HG03064 (cell line): ENCODE results near the gene KIF17.

ENCODE experiments used
- ATAC-seq: cut with Tn5 transposase; IDR thresholded peaks from one replicate; pipeline ENCODE4 v1.9.1; 2021; ENCODE audit warnings: low read depth; ENCODE audit not compliant: unreplicated experiment

The KIF17 gene

GRCh38 chr1:20663969-20664715 lies 53.7 kb downstream of the KIF17 start:
- ATAC-seq = no peak

GRCh38 chr1:20663365-20663764 lies 54.4 kb downstream of the KIF17 start:
- ATAC-seq = no peak

GRCh38 chr1:20662110-20662475 lies 55.7 kb downstream of the KIF17 start:
- no peak for ATAC-seq

GRCh38 chr1:20661207-20662109 lies 56.3 kb downstream of the KIF17 start, which contains the start of gene DDOST:
DDOST (minus strand) TSS chr1:20661369; CDS start chr1:20661350, 19 bp downstream.
- peak; percentile 94 for ATAC-seq

GRCh38 chr1:20660847-20661206 lies 57.0 kb downstream of the KIF17 start:
- peak; percentile 6 for ATAC-seq

- ATAC-seq = no peak
These were observed 57.4 kb downstream of the KIF17 start for GRCh38 chr1:20660363-20660762.

- ATAC-seq = no peak
These were observed 59.5 kb downstream of the KIF17 start for GRCh38 chr1:20658166-20658915.

- no peak for ATAC-seq
These were observed 60.8 kb downstream of the KIF17 start for GRCh38 chr1:20657024-20657423.

- ATAC-seq = no peak
These were observed 63.6 kb downstream of the KIF17 start for GRCh38 chr1:20654104-20654690.

GRCh38 chr1:20652300-20652699 lies 65.5 kb downstream of the KIF17 start:
- no peak for ATAC-seq

- no peak for ATAC-seq
These were observed 68.9 kb downstream of the KIF17 start for GRCh38 chr1:20648946-20649345.

GRCh38 chr1:20648438-20648837 lies 69.4 kb downstream of the KIF17 start:
- ATAC-seq = no peak

- no peak for ATAC-seq
These were observed 72.4 kb downstream of the KIF17 start for GRCh38 chr1:20645414-20645813.

- ATAC-seq = no peak
These were observed 73.4 kb downstream of the KIF17 start for GRCh38 chr1:20644416-20644815.

GRCh38 chr1:20643080-20643479 lies 74.7 kb downstream of the KIF17 start:
- no peak for ATAC-seq

GRCh38 chr1:20641975-20642374 lies 75.8 kb downstream of the KIF17 start:
- ATAC-seq = no peak

GRCh38 chr1:20640183-20640597 lies 77.6 kb downstream of the KIF17 start:
- no peak for ATAC-seq

GRCh38 chr1:20636785-20637347 lies 80.9 kb downstream of the KIF17 start:
- ATAC-seq = no peak

GRCh38 chr1:20634594-20635084 lies 83.2 kb downstream of the KIF17 start:
- no peak for ATAC-seq

GRCh38 chr1:20634065-20634593 lies 83.7 kb downstream of the KIF17 start:
- ATAC-seq = peak; percentile 16
